Measurements from ENCODE around the gene LRRTM3.
A peak's percentile ranks its signal among the peaks of the same experiment; 100 is the strongest.

LRRTM3 gene

GRCh38 chr10:66927971-66928770, 2.3 kb downstream of the LRRTM3 start:
- H3K79me2 ChIP-seq (ENCODE audit: control insufficient read depth, insufficient read depth, low read length), result no peaks in the 10 kb centered on the region
- H3K79me1 ChIP-seq (ENCODE audit: low read length), result no peaks in the 10 kb centered on the region
- no peak overlapping the region for H4K8ac ChIP-seq (ENCODE audit: low read depth, low read length)
- no peaks in the 10 kb centered on the region for H3K4me1 ChIP-seq (ENCODE audit: control insufficient read depth, low read depth, low read length)
- H3K36me3 ChIP-seq (ENCODE audit: control insufficient read depth, insufficient read depth, low read length), result no peaks in the 10 kb centered on the region
- H2BK120ac ChIP-seq (ENCODE audit: low read depth, low read length), result no peak overlapping the region
- no peak overlapping the region for H3K18ac ChIP-seq (ENCODE audit: low read length)
- DNase-seq, result peak; percentile 38
- no peak overlapping the region for H3K4me3 ChIP-seq (ENCODE audit: low read length)
- no peak overlapping the region for H3K27ac ChIP-seq (ENCODE audit: low read depth, low read length)
- H3K4ac ChIP-seq (ENCODE audit: low read depth, low read length), result no peak overlapping the region
- no peak overlapping the region for H2BK5ac ChIP-seq (ENCODE audit: low read length)
- no peak overlapping the region for H4K5ac ChIP-seq (ENCODE audit: low read length)
- no CpG with 5 or more reads among the region's 30 CpGs for WGBS (ENCODE audit: extremely low coverage, insufficient coverage, low lambda C conversion rate)
- no peak overlapping the region for H2AK5ac ChIP-seq (ENCODE audit: low read length)
- H3K56ac ChIP-seq (ENCODE audit: low read length), result peak overlapping the region; percentile 34
- H3K27me3 ChIP-seq (ENCODE audit: insufficient read depth, low read length, poor library complexity), result peaks cover 9% of the 10 kb centered on the region
- H3K9ac ChIP-seq (ENCODE audit: low read length), result peak overlapping the region; percentile 20
- H3K23ac ChIP-seq (ENCODE audit: low read length), result peak overlapping the region; percentile 19
- H2BK15ac ChIP-seq (replicated peaks; ENCODE audit: low read depth), result no peak overlapping the region
- peak overlapping the region; percentile 50 for H3K4me2 ChIP-seq (ENCODE audit: low read length)

GRCh38 chr10:66928776-66929175, 2.9 kb downstream of the LRRTM3 start:
- Histone ChIP-seq H3K18ac (ENCODE audit: low read length) (peak overlapping the region; percentile 60), H2AK5ac (ENCODE audit: low read length) (no peak overlapping the region), H2BK120ac (ENCODE audit: low read depth, low read length) (no peak overlapping the region), H3K79me2 (ENCODE audit: control insufficient read depth, insufficient read depth, low read length) (no peaks in the 10 kb centered on the region), H2BK15ac (replicated peaks; ENCODE audit: low read depth) (no peak overlapping the region), H4K5ac (ENCODE audit: low read length) (no peak overlapping the region), H3K36me3 (ENCODE audit: control insufficient read depth, insufficient read depth, low read length) (no peaks in the 10 kb centered on the region), H3K79me1 (ENCODE audit: low read length) (no peaks in the 10 kb centered on the region), H3K4me2 (ENCODE audit: low read length) (no peak overlapping the region), H3K23ac (ENCODE audit: low read length) (no peak overlapping the region), H3K27ac (ENCODE audit: low read depth, low read length) (no peak overlapping the region), H4K8ac (ENCODE audit: low read depth, low read length) (no peak overlapping the region), H2BK5ac (ENCODE audit: low read length) (no peak overlapping the region), H3K4me1 (ENCODE audit: control insufficient read depth, low read depth, low read length) (no peaks in the 10 kb centered on the region), H3K27me3 (ENCODE audit: insufficient read depth, low read length, poor library complexity) (peaks cover 9% of the 10 kb centered on the region), H3K4ac (ENCODE audit: low read depth, low read length) (no peak overlapping the region), H3K56ac (ENCODE audit: low read length) (no peak overlapping the region), H3K9ac (ENCODE audit: low read length) (no peak overlapping the region), H3K4me3 (ENCODE audit: low read length) (no peak overlapping the region)
- no peak for DNase-seq
- no CpG with 5 or more reads among the region's 3 CpGs for WGBS (ENCODE audit: extremely low coverage, insufficient coverage, low lambda C conversion rate)

GRCh38 chr10:66929375-66929774, 3.5 kb downstream of the LRRTM3 start:
- no peak overlapping the region for H4K8ac ChIP-seq (ENCODE audit: low read depth, low read length)
- DNase-seq, result no peak
- no peaks in the 10 kb centered on the region for H3K79me2 ChIP-seq (ENCODE audit: control insufficient read depth, insufficient read depth, low read length)
- no peak overlapping the region for H2BK5ac ChIP-seq (ENCODE audit: low read length)
- peaks cover 9% of the 10 kb centered on the region for H3K27me3 ChIP-seq (ENCODE audit: insufficient read depth, low read length, poor library complexity)
- no peak overlapping the region for H2BK120ac ChIP-seq (ENCODE audit: low read depth, low read length)
- no peak overlapping the region for H2BK15ac ChIP-seq (replicated peaks; ENCODE audit: low read depth)
- H3K36me3 ChIP-seq (ENCODE audit: control insufficient read depth, insufficient read depth, low read length), result no peaks in the 10 kb centered on the region
- no peak overlapping the region for H4K5ac ChIP-seq (ENCODE audit: low read length)
- H3K23ac ChIP-seq (ENCODE audit: low read length), result no peak overlapping the region
- H3K56ac ChIP-seq (ENCODE audit: low read length), result no peak overlapping the region
- no peak overlapping the region for H3K27ac ChIP-seq (ENCODE audit: low read depth, low read length)
- no peak overlapping the region for H3K4me3 ChIP-seq (ENCODE audit: low read length)
- no CpG with 5 or more reads among the region's 5 CpGs for WGBS (ENCODE audit: extremely low coverage, insufficient coverage, low lambda C conversion rate)
- H3K4me2 ChIP-seq (ENCODE audit: low read length), result no peak overlapping the region
- no peak overlapping the region for H3K18ac ChIP-seq (ENCODE audit: low read length)
- H3K9ac ChIP-seq (ENCODE audit: low read length), result no peak overlapping the region
- H2AK5ac ChIP-seq (ENCODE audit: low read length), result no peak overlapping the region
- no peaks in the 10 kb centered on the region for H3K4me1 ChIP-seq (ENCODE audit: control insufficient read depth, low read depth, low read length)
- H3K4ac ChIP-seq (ENCODE audit: low read depth, low read length), result no peak overlapping the region
- no peaks in the 10 kb centered on the region for H3K79me1 ChIP-seq (ENCODE audit: low read length)

- Histone ChIP-seq H3K79me1 (ENCODE audit: low read length) (no peaks in the 10 kb centered on the region), H3K4me1 (ENCODE audit: control insufficient read depth, low read depth, low read length) (no peaks in the 10 kb centered on the region), H3K23ac (ENCODE audit: low read length) (no peak overlapping the region), H2BK5ac (ENCODE audit: low read length) (no peak overlapping the region), H3K4me3 (ENCODE audit: low read length) (no peak overlapping the region), H3K56ac (ENCODE audit: low read length) (no peak overlapping the region), H4K5ac (ENCODE audit: low read length) (no peak overlapping the region), H3K27me3 (ENCODE audit: insufficient read depth, low read length, poor library complexity) (peaks cover 7% of the 10 kb centered on the region), H3K27ac (ENCODE audit: low read depth, low read length) (no peak overlapping the region), H3K36me3 (ENCODE audit: control insufficient read depth, insufficient read depth, low read length) (no peaks in the 10 kb centered on the region), H2AK5ac (ENCODE audit: low read length) (no peak overlapping the region), H3K79me2 (ENCODE audit: control insufficient read depth, insufficient read depth, low read length) (no peaks in the 10 kb centered on the region), H2BK15ac (replicated peaks; ENCODE audit: low read depth) (no peak overlapping the region), H2BK120ac (ENCODE audit: low read depth, low read length) (no peak overlapping the region), H3K18ac (ENCODE audit: low read length) (no peak overlapping the region), H3K4ac (ENCODE audit: low read depth, low read length) (no peak overlapping the region), H3K9ac (ENCODE audit: low read length) (no peak overlapping the region), H3K4me2 (ENCODE audit: low read length) (no peak overlapping the region), H4K8ac (ENCODE audit: low read depth, low read length) (no peak overlapping the region)
- DNase-seq, result peak; percentile 67
- WGBS (ENCODE audit: extremely low coverage, insufficient coverage, low lambda C conversion rate), result no CpG with 5 or more reads among the region's 5 CpGs
Observed at GRCh38 chr10:66931340-66931948, 5.6 kb downstream of the LRRTM3 start.

GRCh38 chr10:66931949-66932343, 6.1 kb downstream of the LRRTM3 start:
- no peak overlapping the region for H2BK120ac ChIP-seq (ENCODE audit: low read depth, low read length)
- no peak overlapping the region for H4K8ac ChIP-seq (ENCODE audit: low read depth, low read length)
- no peak for DNase-seq
- H3K27me3 ChIP-seq (ENCODE audit: insufficient read depth, low read length, poor library complexity), result peaks cover 7% of the 10 kb centered on the region
- WGBS (ENCODE audit: extremely low coverage, insufficient coverage, low lambda C conversion rate), result no CpG with 5 or more reads among the region's 3 CpGs
- H3K4me1 ChIP-seq (ENCODE audit: control insufficient read depth, low read depth, low read length), result no peaks in the 10 kb centered on the region
- no peak overlapping the region for H3K23ac ChIP-seq (ENCODE audit: low read length)
- H3K36me3 ChIP-seq (ENCODE audit: control insufficient read depth, insufficient read depth, low read length), result no peaks in the 10 kb centered on the region
- no peak overlapping the region for H3K27ac ChIP-seq (ENCODE audit: low read depth, low read length)
- no peak overlapping the region for H4K5ac ChIP-seq (ENCODE audit: low read length)
- H3K79me2 ChIP-seq (ENCODE audit: control insufficient read depth, insufficient read depth, low read length), result no peaks in the 10 kb centered on the region
- H2AK5ac ChIP-seq (ENCODE audit: low read length), result no peak overlapping the region
- no peak overlapping the region for H3K9ac ChIP-seq (ENCODE audit: low read length)
- H3K56ac ChIP-seq (ENCODE audit: low read length), result no peak overlapping the region
- H2BK5ac ChIP-seq (ENCODE audit: low read length), result no peak overlapping the region
- H3K18ac ChIP-seq (ENCODE audit: low read length), result no peak overlapping the region
- no peak overlapping the region for H2BK15ac ChIP-seq (replicated peaks; ENCODE audit: low read depth)
- no peak overlapping the region for H3K4ac ChIP-seq (ENCODE audit: low read depth, low read length)
- H3K79me1 ChIP-seq (ENCODE audit: low read length), result no peaks in the 10 kb centered on the region
- no peak overlapping the region for H3K4me2 ChIP-seq (ENCODE audit: low read length)
- H3K4me3 ChIP-seq (ENCODE audit: low read length), result no peak overlapping the region
